Natural killer cell treated with Interleukin-12 subunit alpha and Interleukin-12 subunit beta and Interleukin-15 and Interleukin-18, amount 100 ng/mL, for 72 hours (primary cell): ENCODE data around the gene MACC1. TPM values are rescaled to one million over a fixed set of nuclear protein-coding genes. Genes with fewer than 3 reads are reported as not detected.
A peak's percentile ranks its signal among the peaks of the same experiment; 100 is the strongest.
"Not testable (repeated sequence)": the region's sequence is repeated elsewhere in the genome, so short reads cannot be mapped to it uniquely, and the experiment has no call there.

Source experiments
- ATAC-seq, 2 donors: fragments of 150-1000 bp; cut with Tn5 transposase in 1 of 2; sonication (Bioruptor Pico), chemical (Tn5 transposase) in 1 of 2; 2 replicates each; pipeline ENCODE4 v1.10.0; 2021
- DNase-seq: peaks from one replicate; pipeline ENCODE4 v3.0.0; 2022; ENCODE audit warnings: low spot score
- H3K27ac Mint-ChIP-seq, 2 donors: 1 replicate in 1 of 2; 2 replicates in 1 of 2; pipeline ENCODE4 v1.8.0; 2022; ENCODE audit warnings: mixed read lengths in 2 of 2, mild to moderate bottlenecking in 1 of 2, moderate library complexity in 1 of 2
- H3K27me3 Mint-ChIP-seq, 2 donors: 1 replicate in 1 of 2; 2 replicates in 1 of 2; pipeline ENCODE4 v1.8.0; 2022; ENCODE audit warnings: mixed read lengths in 2 of 2
- H3K36me3 Mint-ChIP-seq: one replicate; pipeline ENCODE4 v1.8.0; 2022; ENCODE audit warnings: mixed read lengths
- H3K4me1 Mint-ChIP-seq, 2 donors: 1 replicate in 1 of 2; 2 replicates in 1 of 2; pipeline ENCODE4 v1.8.0; 2022; ENCODE audit warnings: low read depth in 2 of 2, mixed read lengths in 2 of 2, mild to moderate bottlenecking in 1 of 2
- H3K4me3 Mint-ChIP-seq: one replicate; pipeline ENCODE4 v1.8.0; 2022; ENCODE audit warnings: mixed read lengths
- H3K9me3 Mint-ChIP-seq: 2 replicates; pipeline ENCODE4 v1.8.0; 2022; ENCODE audit warnings: mixed read lengths
- total RNA-seq, 2 donors: library from RNA; stranded (reverse); gene quantifications; one replicate each; pipeline ENCODE4 v1.2.3, GENCODE V29; 2022

Gene MACC1
- total RNA-seq, 2 donors from 2014 or later: 2.6 to 5.5 TPM

- no peak overlapping the region for H3K27ac Mint-ChIP-seq
- no peak overlapping the region for H3K4me3 Mint-ChIP-seq
- peaks cover 12% of the 10 kb centered on the region for H3K36me3 Mint-ChIP-seq
- peaks cover 11% of the 10 kb centered on the region for H3K9me3 Mint-ChIP-seq
- no peak for ATAC-seq
- no peaks in the 10 kb centered on the region for H3K27me3 Mint-ChIP-seq
- H3K4me1 Mint-ChIP-seq: peaks cover 0 to 4% of the 10 kb centered on the region in 2 donors
- no peak for DNase-seq
Observed at GRCh38 chr7:20193242-20193777, 23.9 kb downstream of the MACC1 start.

- H3K4me3 Mint-ChIP-seq: no peak overlapping the region
- H3K4me1 Mint-ChIP-seq: peaks cover 0 to 4% of the 10 kb centered on the region in 2 donors
- ATAC-seq (no peak), DNase-seq (no peak)
- no peak overlapping the region for H3K27ac Mint-ChIP-seq
- H3K27me3 Mint-ChIP-seq: no peaks in the 10 kb centered on the region
- H3K9me3 Mint-ChIP-seq: peaks cover 11% of the 10 kb centered on the region
- H3K36me3 Mint-ChIP-seq: peaks cover 13% of the 10 kb centered on the region
Observed at GRCh38 chr7:20191391-20191869, 25.8 kb downstream of the MACC1 start.

- H3K27ac Mint-ChIP-seq: no peak overlapping the region
- H3K9me3 Mint-ChIP-seq: peaks cover 11% of the 10 kb centered on the region
- no peak overlapping the region for H3K4me3 Mint-ChIP-seq
- H3K4me1 Mint-ChIP-seq: peaks cover 0 to 4% of the 10 kb centered on the region in 2 donors
- peaks cover 13% of the 10 kb centered on the region for H3K36me3 Mint-ChIP-seq
- DNase-seq (no peak), ATAC-seq (no peak)
- H3K27me3 Mint-ChIP-seq: no peaks in the 10 kb centered on the region
Observed at GRCh38 chr7:20190560-20191390, 26.4 kb downstream of the MACC1 start.

- no peak overlapping the region for H3K4me3 Mint-ChIP-seq
- peaks cover 0 to 4% of the 10 kb centered on the region in 2 donors for H3K4me1 Mint-ChIP-seq
- H3K9me3 Mint-ChIP-seq: peaks cover 11% of the 10 kb centered on the region
- H3K36me3 Mint-ChIP-seq: peaks cover 13% of the 10 kb centered on the region
- no peak for ATAC-seq
- H3K27me3 Mint-ChIP-seq: no peaks in the 10 kb centered on the region
- DNase-seq: no peak
- H3K27ac Mint-ChIP-seq: no peak overlapping the region
Observed at GRCh38 chr7:20189852-20190251, 27.3 kb downstream of the MACC1 start.

GRCh38 chr7:20188567-20188966 lies 28.6 kb downstream of the MACC1 start:
- DNase-seq: no peak
- no peaks in the 10 kb centered on the region for H3K27me3 Mint-ChIP-seq
- peaks cover 0 to 4% of the 10 kb centered on the region in 2 donors for H3K4me1 Mint-ChIP-seq
- H3K9me3 Mint-ChIP-seq: peaks cover 11% of the 10 kb centered on the region
- no peak overlapping the region for H3K27ac Mint-ChIP-seq
- no peak overlapping the region for H3K4me3 Mint-ChIP-seq
- peaks cover 13% of the 10 kb centered on the region for H3K36me3 Mint-ChIP-seq
- ATAC-seq: no peak

- not testable (repeated sequence) for H3K4me3 Mint-ChIP-seq, ATAC-seq, H3K4me1 Mint-ChIP-seq, DNase-seq, H3K27me3 Mint-ChIP-seq, H3K27ac Mint-ChIP-seq
- peaks cover 13% of the 10 kb centered on the region for H3K36me3 Mint-ChIP-seq
- peaks cover 11% of the 10 kb centered on the region for H3K9me3 Mint-ChIP-seq
Observed at GRCh38 chr7:20187850-20188249, 29.3 kb downstream of the MACC1 start.

GRCh38 chr7:20185988-20186387 lies 31.2 kb downstream of the MACC1 start:
- H3K27me3 Mint-ChIP-seq: no peaks in the 10 kb centered on the region
- ATAC-seq (no peak), DNase-seq (no peak)
- H3K4me3 Mint-ChIP-seq: no peak overlapping the region
- H3K27ac Mint-ChIP-seq: no peak overlapping the region
- peaks cover 0 to 4% of the 10 kb centered on the region in 2 donors for H3K4me1 Mint-ChIP-seq
- H3K9me3 Mint-ChIP-seq: peaks cover 10% of the 10 kb centered on the region
- H3K36me3 Mint-ChIP-seq: peaks cover 13% of the 10 kb centered on the region

- no peak for ATAC-seq
- Mint-ChIP-seq H3K4me1 (no peaks in the 10 kb centered on the region), H3K4me3 (no peak overlapping the region), H3K27ac (no peak overlapping the region), H3K36me3 (peaks cover 4% of the 10 kb centered on the region), H3K9me3 (peaks cover 2% of the 10 kb centered on the region), H3K27me3 (no peaks in the 10 kb centered on the region)
- DNase-seq: no peak
Observed at GRCh38 chr7:20183086-20183485, 34.1 kb downstream of the MACC1 start.

- Mint-ChIP-seq H3K27me3 (no peaks in the 10 kb centered on the region), H3K4me1 (no peaks in the 10 kb centered on the region), H3K9me3 (peaks cover 2% of the 10 kb centered on the region), H3K36me3 (peaks cover 4% of the 10 kb centered on the region), H3K4me3 (no peak overlapping the region), H3K27ac (no peak overlapping the region)
- DNase-seq: no peak
- no peak for ATAC-seq
Observed at GRCh38 chr7:20176578-20177242, 40.5 kb downstream of the MACC1 start.

- Mint-ChIP-seq H3K27me3 (no peaks in the 10 kb centered on the region), H3K4me1 (no peaks in the 10 kb centered on the region), H3K27ac (no peak overlapping the region), H3K4me3 (no peak overlapping the region), H3K9me3 (no peaks in the 10 kb centered on the region), H3K36me3 (no peaks in the 10 kb centered on the region)
- ATAC-seq: peak in 1 of 2 donors; percentile 15
- DNase-seq: no peak
Observed at GRCh38 chr7:20173828-20174227, 43.4 kb downstream of the MACC1 start.

GRCh38 chr7:20172736-20173334 lies 44.3 kb downstream of the MACC1 start:
- DNase-seq (no peak), ATAC-seq (no peak)
- Mint-ChIP-seq H3K27ac (no peak overlapping the region), H3K9me3 (no peaks in the 10 kb centered on the region), H3K27me3 (no peaks in the 10 kb centered on the region), H3K36me3 (no peaks in the 10 kb centered on the region), H3K4me3 (no peak overlapping the region), H3K4me1 (no peaks in the 10 kb centered on the region)

- no peaks in the 10 kb centered on the region for H3K27me3 Mint-ChIP-seq
- no peak overlapping the region for H3K27ac Mint-ChIP-seq
- no peak for DNase-seq
- no peaks in the 10 kb centered on the region for H3K36me3 Mint-ChIP-seq
- no peaks in the 10 kb centered on the region for H3K9me3 Mint-ChIP-seq
- no peaks in the 10 kb centered on the region for H3K4me1 Mint-ChIP-seq
- no peak for ATAC-seq
- no peak overlapping the region for H3K4me3 Mint-ChIP-seq
Observed at GRCh38 chr7:20170633-20171032, 46.6 kb downstream of the MACC1 start.

GRCh38 chr7:20165146-20165510 lies 52.1 kb downstream of the MACC1 start:
- ATAC-seq: no peak
- no peak overlapping the region for H3K4me3 Mint-ChIP-seq
- no peaks in the 10 kb centered on the region for H3K36me3 Mint-ChIP-seq
- H3K4me1 Mint-ChIP-seq: no peaks in the 10 kb centered on the region
- H3K27me3 Mint-ChIP-seq: no peaks in the 10 kb centered on the region
- DNase-seq: no peak
- H3K27ac Mint-ChIP-seq: no peak overlapping the region
- H3K9me3 Mint-ChIP-seq: no peaks in the 10 kb centered on the region
